HepG2 (cell line): ENCODE results near the gene AHCYL2. TPM values are rescaled to one million over a fixed set of nuclear protein-coding genes. Genes with fewer than 3 reads are reported as not detected.

Experiments used
- ATAC-seq: fragments of 200-7000 bp; cut with Tn5 transposase; 3 replicates; pipeline ENCODE4 v1.9.1; 2020; ENCODE audit warnings: mild to moderate bottlenecking, moderate library complexity
- BruUV-seq: library from RNA; stranded (reverse); fragments of 400-500 nt; replicated peaks from 2 replicates; lab custom pipeline; 2021; lab: Mats Ljungman, UMichigan
- CTCF ChIA-PET: fragments of 300-600 bp; formaldehyde crosslinking; extraction: SDS; loops from one replicate; lab custom pipeline; 2021; ENCODE audit warnings: low total read pairs, inconsistent platforms, low intra/inter-chr PET ratio; lab: Yijun Ruan, JAX
- POLR2A ChIA-PET: fragments of 350-600 bp; sonication (Branson Sonifier 250); formaldehyde crosslinking; loops from one replicate; lab custom pipeline; 2020; ENCODE audit warnings: antibody characterized with exemption, inconsistent platforms; lab: Yijun Ruan, JAX
- DNase-seq: peaks from one replicate; pipeline ENCODE4 v3.0.0-alpha.2; 2015; ENCODE audit warnings: low spot score
- FAIRE-seq: peaks from 3 replicates; lab custom pipeline; 2011; peaks lifted over from hg19 to GRCh38; lab: Jason Lieb, UNC
- H2AFZ ChIP-seq: one replicate; pipeline ENCODE4 v1.6.1; 2011; ENCODE audit warnings: low read length, inconsistent platforms
- H3K27ac ChIP-seq: fragments of 300-600 bp; 3 replicates; pipeline ENCODE4 v1.8.0; 2011; ENCODE audit warnings: mixed run types, mild to moderate bottlenecking, mixed read lengths, low read length, inconsistent platforms; ENCODE audit not compliant: insufficient read depth; ENCODE audit errors: extremely low read length
- H3K27me3 ChIP-seq, 2 experiments: fragments of 200-600 bp in 1 of 2; 2 replicates in 1 of 2; 3 replicates in 1 of 2; pipeline versions ENCODE4 v1.6.0 to v1.8.0; 2011; ENCODE audit warnings: low read length in 2 of 2, mild to moderate bottlenecking in 2 of 2, moderate library complexity in 2 of 2, inconsistent platforms in 1 of 2; ENCODE audit not compliant: insufficient read depth in 2 of 2, control insufficient read depth in 1 of 2
- H3K36me3 ChIP-seq, 2 experiments: fragments of 200-600 bp in 1 of 2; replicated peaks in 1 of 2; 2 replicates in 1 of 2; 3 replicates in 1 of 2; pipeline versions ENCODE4 v1.5.1 to v1.8.0; 2011; ENCODE audit warnings: low read length in 2 of 2, inconsistent platforms in 1 of 2; ENCODE audit not compliant: insufficient read depth in 2 of 2, control insufficient read depth in 1 of 2
- H3K4me1 ChIP-seq: 2 replicates; pipeline ENCODE4 v1.5.1; 2012; ENCODE audit warnings: low read length, inconsistent platforms; ENCODE audit not compliant: insufficient read depth
- H3K4me2 ChIP-seq: 2 replicates; pipeline ENCODE4 v1.6.0; 2011; ENCODE audit warnings: low read depth, low read length, inconsistent platforms
- H3K4me3 ChIP-seq, 3 experiments: fragments of 200-600 bp in 1 of 3; sonication (generic), shearing (Covaris generic) in 1 of 3; replicated peaks in 1 of 3; 2 replicates each; pipeline ENCODE4 v1.5.1; 2011 to 2016; ENCODE audit warnings: low read length in 3 of 3, inconsistent platforms in 2 of 3, low read depth in 2 of 3, mild to moderate bottlenecking in 2 of 3, control low read depth in 1 of 3, mixed read lengths in 1 of 3; ENCODE audit not compliant: insufficient read depth in 1 of 3
- H3K79me2 ChIP-seq: one replicate; pipeline ENCODE4 v1.6.1; 2011; ENCODE audit warnings: low read length, inconsistent platforms; ENCODE audit not compliant: insufficient read depth
- H3K9ac ChIP-seq: 2 replicates; pipeline ENCODE4 v1.6.0; 2011; ENCODE audit warnings: mild to moderate bottlenecking, low read depth, low read length, inconsistent platforms; ENCODE audit not compliant: insufficient read depth
- H3K9me3 ChIP-seq: 2 replicates; pipeline ENCODE4 v1.5.1; 2012; ENCODE audit warnings: mild to moderate bottlenecking, low read length
- H4K20me1 ChIP-seq: 2 replicates; pipeline ENCODE4 v1.6.0; 2011; ENCODE audit warnings: inconsistent platforms, mild to moderate bottlenecking, low read length, moderate library complexity; ENCODE audit not compliant: insufficient read depth
- ATF7 ChIP-seq, 2 experiments: fragments of 450-650 bp in 1 of 2; sonication (generic) in 1 of 2; formaldehyde crosslinking in 1 of 2; IDR thresholded peaks; 2 replicates each; pipeline versions ENCODE4 v1.4.0 to v1.6.1; 2016 to 2020; ENCODE audit warnings: antibody characterized with exemption in 1 of 2, mild to moderate bottlenecking in 1 of 2, missing genetic modification reagents in 1 of 2
- ATRX ChIP-seq: sonication (generic); formaldehyde crosslinking; IDR thresholded peaks from 2 replicates; pipeline ENCODE4 v1.4.0; 2020; ENCODE audit warnings: missing genetic modification reagents, borderline replicate concordance
- CTCF ChIP-seq: sonication (generic); formaldehyde crosslinking; IDR thresholded peaks from 2 replicates; pipeline ENCODE4 v1.5.0; 2020; ENCODE audit warnings: mild to moderate bottlenecking, missing genetic modification reagents, moderate library complexity
- NCOA2 ChIP-seq: sonication (generic); formaldehyde crosslinking; IDR thresholded peaks from 2 replicates; pipeline ENCODE4 v1.8.0; 2022; ENCODE audit warnings: inconsistent platforms
- PHF20 ChIP-seq: sonication (generic); formaldehyde crosslinking; IDR thresholded peaks from 2 replicates; pipeline ENCODE4 v1.5.0; 2020; ENCODE audit warnings: mild to moderate bottlenecking, missing genetic modification reagents
- PHF5A ChIP-seq: IDR thresholded peaks from one replicate; pipeline ENCODE4 v1.6.1; 2018; ENCODE audit warnings: low read depth, missing genetic modification reagents; ENCODE audit not compliant: unreplicated experiment
- SCMH1 ChIP-seq: sonication (generic); formaldehyde crosslinking; IDR thresholded peaks from 2 replicates; pipeline ENCODE4 v1.9.0; 2021; ENCODE audit warnings: missing genetic modification reagents, mild to moderate bottlenecking, borderline replicate concordance
- SMYD3 ChIP-seq: sonication (generic); formaldehyde crosslinking; IDR thresholded peaks from 2 replicates; pipeline ENCODE4 v1.8.1; 2023; ENCODE audit warnings: mild to moderate bottlenecking, missing genetic modification reagents
- ZNF326 ChIP-seq: sonication (generic); formaldehyde crosslinking; IDR thresholded peaks from 2 replicates; pipeline ENCODE4 v1.4.0; 2020; ENCODE audit warnings: missing genetic modification reagents, borderline replicate concordance
- ZNF580 ChIP-seq: IDR thresholded peaks from 2 replicates; pipeline ENCODE4 v1.6.1; 2016; ENCODE audit warnings: low read depth, borderline replicate concordance
- ZNF770 ChIP-seq: sonication (generic); formaldehyde crosslinking; IDR thresholded peaks from 2 replicates; pipeline ENCODE4 v1.5.0; 2020; ENCODE audit warnings: mild to moderate bottlenecking, missing genetic modification reagents
- WGBS: methylation state at CpG from one replicate; pipeline ENCODE4 v1.1.6; 2017; ENCODE audit warnings: low lambda C conversion rate; 5-methylcytosine and 5-hydroxymethylcytosine counted together
- in situ Hi-C: cut with HindIII; loops from 2 replicates; pipeline ENCODE4 v1.10.0; 2017; ENCODE audit warnings: low pct_unique_long_range_greater_than_20kb; ENCODE audit not compliant: extremely low pct_ligation_motif_present
- intact Hi-C: fragments of 100-400 bp; cut with micrococcal nuclease; formaldehyde crosslinking; loops from one replicate; pipeline ENCODE4 v1.10.0; 2022; ENCODE audit not compliant: unreplicated experiment
- polyA plus RNA-seq, 8 experiments: library from polyadenylated mRNA; depleted of rRNA in 3 of 8; stranded (reverse) in 7 of 8; unstranded in 1 of 8; fragments of >200 nt; fragmentation: Illumina TruSeq in 4 of 8; extraction: Trizol in 4 of 8; gene quantifications; 2 replicates each; pipeline versions ENCODE4 v1.2.1 to v1.2.3, GENCODE V29; 2011 to 2016; ENCODE audit warnings: low read depth in 4 of 8, missing spikeins in 1 of 8, mixed read lengths in 1 of 8; ENCODE audit not compliant: insufficient read depth in 1 of 8
- total RNA-seq, 5 experiments: library from RNA; depleted of rRNA; stranded (reverse); fragments of >200 nt; fragmentation: Illumina TruSeq; extraction: Trizol; gene quantifications; 2 replicates each; pipeline ENCODE4 v1.2.3, GENCODE V29; 2016; ENCODE audit warnings: low read depth in 1 of 5
- TF ChIP-seq, protein P1 (sequence below): sonication (generic); formaldehyde crosslinking; IDR thresholded peaks from 2 replicates; pipeline ENCODE4 v1.5.1; 2020; ENCODE audit warnings: missing genetic modification reagents, mild to moderate bottlenecking, borderline replicate concordance

Gene AHCYL2
- total and polyA plus RNA-seq, 2 of the 13 experiments (the other 11 are each of a cell fraction or from before 2014, with no cell fraction given): 9.5 to 14.7 TPM

GRCh38 chr7:129431911-129432643 is 207.2 kb downstream of the AHCYL2 start (continued):
- TF ChIP-seq CTCF (CRISPR knock-in tag) (no peak), ZNF770 (CRISPR knock-in tag) (no peak)

DNA sequence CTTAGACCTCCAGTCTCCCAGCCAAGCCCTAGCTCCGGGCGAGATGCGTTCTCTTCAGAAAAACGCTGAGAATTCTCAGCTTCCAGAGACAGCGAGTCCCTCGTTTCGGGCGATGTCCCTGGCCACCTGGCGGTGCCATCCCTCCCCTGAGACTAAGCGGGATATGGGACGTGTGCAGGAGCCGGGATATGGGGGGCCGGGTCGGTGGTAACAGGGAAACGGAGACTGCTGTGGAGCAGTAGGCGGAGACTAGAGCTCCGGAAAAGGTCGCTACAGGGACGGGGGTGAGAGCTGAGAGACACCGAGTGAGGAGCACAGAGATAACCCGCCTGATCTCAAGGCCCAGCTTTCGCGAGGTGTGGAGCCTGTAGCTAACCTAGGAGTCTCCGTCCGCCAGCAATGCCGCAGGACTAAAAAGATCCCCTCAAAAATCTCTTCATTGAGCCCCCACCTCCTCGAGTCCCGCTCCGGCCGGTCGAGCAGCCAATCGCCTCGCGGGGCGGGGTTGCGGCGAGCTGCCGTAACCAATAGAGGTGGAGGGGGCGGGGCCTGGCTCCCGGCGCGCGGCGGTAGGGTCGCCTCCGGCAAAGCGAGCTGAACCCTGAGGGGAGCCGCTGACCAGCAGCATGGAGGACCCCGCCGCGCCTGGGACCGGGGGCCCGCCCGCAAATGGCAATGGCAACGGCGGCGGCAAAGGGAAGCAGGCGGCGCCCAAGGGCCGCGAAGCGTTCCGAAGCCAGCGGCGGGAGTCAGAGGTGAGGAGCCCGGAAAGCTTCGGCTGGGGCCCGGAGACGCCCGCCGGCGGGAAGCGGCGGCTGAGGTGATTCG is 209.2 kb downstream of the AHCYL2 start, which contains the start of gene STRIP2:
TSS of gene STRIP2 (plus strand) at position 586 of the 828 bp plus-strand sequence. CDS start at position 627, 41 bp downstream.
- Histone ChIP-seq H2AFZ (peak within 1 kb of the TSS; percentile 78), H3K9ac (peak within 1 kb of the TSS; percentile 76), H3K4me2 (peak within 1 kb of the TSS; percentile 98), H3K4me3 (peak within 1 kb of the TSS; percentile 68 to 87 (median 75)), H3K27ac (peak within 1 kb of the TSS; percentile 57), H3K27me3 (no peaks in the 10 kb centered on the region), H3K36me3 (no peaks in the 10 kb centered on the region), H3K9me3 (no peaks in the 10 kb centered on the region), H4K20me1 (no peaks in the 10 kb centered on the region), H3K4me1 (peaks cover 30% of the 10 kb centered on the region), H3K79me2 (no peaks in the 10 kb centered on the region)
- POLR2A ChIA-PET: interaction anchor here (0.8 to 1.8 kb wide), 5 partner anchors 8 to 216 kb away, joined by 3 to 4 read pairs (median 3); no protein-coding TSS in a partner anchor
- in situ Hi-C loops: no loop called here
- WGBS: 1% methylated on average over 17 of the region's 75 CpGs
- intact Hi-C loops: no loop called here
- DNase-seq: peak; percentile 80
- TSS peak; percentile 53 for BruUV-seq
- CTCF ChIA-PET: no interaction called here
- peak; percentile 95 for ATAC-seq
- no peak for FAIRE-seq
- peak; percentile 31 for TF ChIP-seq PHF20 (CRISPR knock-in tag)
- 0 out of 2 replicates have a peak, but pooled peaks have one; percentile 9 for TF ChIP-seq ZNF580
- TF ChIP-seq ZNF326 (CRISPR knock-in tag): no peak
- TF ChIP-seq SCMH1 (CRISPR knock-in tag): no peak
- TF ChIP-seq, protein P1, sequence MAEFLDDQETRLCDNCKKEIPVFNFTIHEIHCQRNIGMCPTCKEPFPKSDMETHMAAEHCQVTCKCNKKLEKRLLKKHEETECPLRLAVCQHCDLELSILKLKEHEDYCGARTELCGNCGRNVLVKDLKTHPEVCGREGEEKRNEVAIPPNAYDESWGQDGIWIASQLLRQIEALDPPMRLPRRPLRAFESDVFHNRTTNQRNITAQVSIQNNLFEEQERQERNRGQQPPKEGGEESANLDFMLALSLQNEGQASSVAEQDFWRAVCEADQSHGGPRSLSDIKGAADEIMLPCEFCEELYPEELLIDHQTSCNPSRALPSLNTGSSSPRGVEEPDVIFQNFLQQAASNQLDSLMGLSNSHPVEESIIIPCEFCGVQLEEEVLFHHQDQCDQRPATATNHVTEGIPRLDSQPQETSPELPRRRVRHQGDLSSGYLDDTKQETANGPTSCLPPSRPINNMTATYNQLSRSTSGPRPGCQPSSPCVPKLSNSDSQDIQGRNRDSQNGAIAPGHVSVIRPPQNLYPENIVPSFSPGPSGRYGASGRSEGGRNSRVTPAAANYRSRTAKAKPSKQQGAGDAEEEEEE (CRISPR knock-in tag): no peak
- TF ChIP-seq NCOA2: 0 out of 2 replicates have a peak, but pooled peaks have one; percentile 8
- TF ChIP-seq PHF5A (CRISPR knock-in tag): no peak
- peak; percentile 47; the same call in 1 of the 2 replicates for TF ChIP-seq SMYD3
- TF ChIP-seq ATF7 (IDR thresholded peaks at IDR 0.05): no peak
- TF ChIP-seq ATF7 (CRISPR knock-in tag; IDR thresholded peaks at IDR 0.05): no peak
- TF ChIP-seq ATRX (CRISPR knock-in tag): no peak
